Middle frontal gyrus (tissue), 1 donor: ENCODE results near the gene RASSF9.

ENCODE experiments used
- DNase-seq: peaks from one replicate; pipeline ENCODE4 v3.0.0-alpha.2; 2015; ENCODE audit warnings: low spot score; ENCODE audit errors: extremely low spot score

The RASSF9 gene

GRCh38 chr12:85821759-85822158, 14.4 kb downstream of the RASSF9 start:
- DNase-seq = no peak

- no peak for DNase-seq
These were observed 15.0 kb downstream of the RASSF9 start for GRCh38 chr12:85821206-85821605.

- DNase-seq = no peak
These were observed 16.1 kb downstream of the RASSF9 start for GRCh38 chr12:85820101-85820500.

GRCh38 chr12:85814741-85815140, 21.5 kb downstream of the RASSF9 start:
- DNase-seq = no peak

GRCh38 chr12:85814071-85814470, 22.1 kb downstream of the RASSF9 start:
- no peak for DNase-seq

GRCh38 chr12:85809500-85809899, 26.7 kb downstream of the RASSF9 start:
- no peak for DNase-seq

- DNase-seq = no peak
These were observed 28.5 kb downstream of the RASSF9 start for GRCh38 chr12:85807730-85808129.

- no peak for DNase-seq
These were observed 30.6 kb downstream of the RASSF9 start for GRCh38 chr12:85805654-85806053.

- no peak for DNase-seq
These were observed 31.5 kb downstream of the RASSF9 start for GRCh38 chr12:85804663-85805062.

- no peak for DNase-seq
These were observed 32.3 kb downstream of the RASSF9 start for GRCh38 chr12:85803923-85804322.

- no peak for DNase-seq
These were observed 33.0 kb downstream of the RASSF9 start for GRCh38 chr12:85803231-85803630.

- DNase-seq = no peak
These were observed 38.1 kb downstream of the RASSF9 start for GRCh38 chr12:85798122-85798521.

GRCh38 chr12:85796001-85796400, 40.2 kb downstream of the RASSF9 start:
- no peak for DNase-seq

GRCh38 chr12:85794531-85794930, 41.7 kb downstream of the RASSF9 start:
- DNase-seq = no peak

GRCh38 chr12:85784096-85784720, 52.0 kb downstream of the RASSF9 start:
- DNase-seq = no peak

- no peak for DNase-seq
These were observed 53.5 kb downstream of the RASSF9 start for GRCh38 chr12:85782711-85783110.

- DNase-seq = no peak
These were observed 54.4 kb downstream of the RASSF9 start for GRCh38 chr12:85781766-85782165.

GRCh38 chr12:85779768-85780167, 56.4 kb downstream of the RASSF9 start:
- no peak for DNase-seq

- DNase-seq = no peak
These were observed 61.1 kb downstream of the RASSF9 start for GRCh38 chr12:85775091-85775490.

GRCh38 chr12:85765453-85765869, 70.7 kb downstream of the RASSF9 start:
- no peak for DNase-seq

GRCh38 chr12:85759623-85760022, 76.6 kb downstream of the RASSF9 start:
- no peak for DNase-seq

- DNase-seq = no peak
These were observed 77.1 kb downstream of the RASSF9 start for GRCh38 chr12:85759091-85759490.

- no peak for DNase-seq
These were observed 80.4 kb downstream of the RASSF9 start for GRCh38 chr12:85755760-85756159.
